Adrenal gland (tissue), 5 donors: Measurements from ENCODE around the gene NIBAN1.

Source experiments
- POLR2A ChIP-seq, 2 donors: fragments of 450-650 bp; IDR thresholded peaks; one replicate each; pipeline ENCODE4 v1.6.1; 2017; ENCODE audit warnings: antibody characterized with exemption in 2 of 2, mild to moderate bottlenecking in 2 of 2, moderate library complexity in 1 of 2
- TF ChIP-seq, protein P1 (sequence below), 6 experiments: fragments of 450-650 bp in 4 of 6; fragments of 200-600 bp in 2 of 6; sonication (generic) in 1 of 6; IDR thresholded peaks; 1 replicate in 5 of 6; 2 replicates in 1 of 6; pipeline versions ENCODE4 v1.5.1 to v1.8.0; 2016 to 2021; ENCODE audit warnings: antibody characterized with exemption in 6 of 6, mild to moderate bottlenecking in 2 of 6, moderate library complexity in 1 of 6
- donor health status: DM: no; HTN: no; CAD: no.

DNA sequence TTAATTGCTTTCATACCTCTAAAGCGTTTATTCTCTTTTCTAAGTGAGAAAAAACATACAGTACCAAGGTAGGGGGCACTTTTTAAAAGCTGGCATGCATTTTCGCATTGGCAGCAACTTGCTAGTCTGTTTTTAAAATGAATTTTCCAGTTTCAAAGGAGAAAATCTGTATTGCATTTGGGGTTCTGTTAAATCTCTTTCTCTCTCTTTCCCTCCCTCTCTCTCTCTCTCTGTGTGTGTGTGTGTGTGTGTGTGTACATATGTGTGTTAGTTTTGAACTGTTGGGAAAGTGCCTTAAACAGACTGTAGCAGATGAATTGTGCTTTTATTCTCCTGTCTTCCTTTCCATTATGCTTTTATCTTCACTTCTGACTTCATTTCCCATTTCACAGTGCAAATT lies 7.3 kb downstream of the NIBAN1 start:
- no peak for TF ChIP-seq POLR2A (IDR thresholded peaks at IDR 0.05)
- TF ChIP-seq, protein P1, sequence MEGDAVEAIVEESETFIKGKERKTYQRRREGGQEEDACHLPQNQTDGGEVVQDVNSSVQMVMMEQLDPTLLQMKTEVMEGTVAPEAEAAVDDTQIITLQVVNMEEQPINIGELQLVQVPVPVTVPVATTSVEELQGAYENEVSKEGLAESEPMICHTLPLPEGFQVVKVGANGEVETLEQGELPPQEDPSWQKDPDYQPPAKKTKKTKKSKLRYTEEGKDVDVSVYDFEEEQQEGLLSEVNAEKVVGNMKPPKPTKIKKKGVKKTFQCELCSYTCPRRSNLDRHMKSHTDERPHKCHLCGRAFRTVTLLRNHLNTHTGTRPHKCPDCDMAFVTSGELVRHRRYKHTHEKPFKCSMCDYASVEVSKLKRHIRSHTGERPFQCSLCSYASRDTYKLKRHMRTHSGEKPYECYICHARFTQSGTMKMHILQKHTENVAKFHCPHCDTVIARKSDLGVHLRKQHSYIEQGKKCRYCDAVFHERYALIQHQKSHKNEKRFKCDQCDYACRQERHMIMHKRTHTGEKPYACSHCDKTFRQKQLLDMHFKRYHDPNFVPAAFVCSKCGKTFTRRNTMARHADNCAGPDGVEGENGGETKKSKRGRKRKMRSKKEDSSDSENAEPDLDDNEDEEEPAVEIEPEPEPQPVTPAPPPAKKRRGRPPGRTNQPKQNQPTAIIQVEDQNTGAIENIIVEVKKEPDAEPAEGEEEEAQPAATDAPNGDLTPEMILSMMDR (IDR thresholded peaks at IDR 0.05), result no peak
